ENCODE measurements around the gene ARHGAP27. TPM values are rescaled to one million over a fixed set of nuclear protein-coding genes. Genes with fewer than 3 reads are reported as not detected.
"Not testable (repeated sequence)": the region's sequence is repeated elsewhere in the genome, so short reads cannot be mapped to it uniquely, and the experiment has no call there.

ARHGAP27 gene
- total RNA-seq, 4 donors from 2014 or later, result 194 to 489 (median 294) TPM

- H3K4me3 ChIP-seq; H3K27me3 ChIP-seq; DNase-seq; intact Hi-C loops (cut with DNase I; ENCODE audit: low total_unique reads); H3K9me3 ChIP-seq; H3K36me3 ChIP-seq; H3K27ac ChIP-seq: not testable (repeated sequence)
- in situ Hi-C loops (cut with MboI; ENCODE audit: low pct_ligation_motif_present in 1 of 4, low pct_unique_long_range_greater_than_20kb in 1 of 4, low sequenced_read_pairs in 3 of 4), result loop anchor here in 1 of 4 donors (25.0 kb wide), 1 partner anchor 142 kb away; no protein-coding TSS in a partner anchor
- peaks cover 5 to 24% (median 12%) of the 10 kb centered on the region in 4 donors for H3K4me1 ChIP-seq
- WGBS, 2 donors (ENCODE audit: low coverage in 1 of 2), result 94% methylated on average over 19 of the region's 21 CpGs; no CpG with 5 or more reads in 1 of the 2 donors
These were observed 12.5 kb upstream of the ARHGAP27 start for GRCh38 chr17:45444856-45445820.

- H3K27me3 ChIP-seq; DNase-seq; H3K9me3 ChIP-seq; H3K36me3 ChIP-seq; H3K4me3 ChIP-seq; H3K27ac ChIP-seq; intact Hi-C loops (cut with DNase I; ENCODE audit: low total_unique reads): not testable (repeated sequence)
- in situ Hi-C loops (cut with MboI; ENCODE audit: low pct_ligation_motif_present in 1 of 4, low pct_unique_long_range_greater_than_20kb in 1 of 4, low sequenced_read_pairs in 3 of 4), result loop anchor here in 1 of 4 donors (25.0 kb wide), 1 partner anchor 143 kb away; no protein-coding TSS in a partner anchor
- 86% methylated on average over 10 of the region's 10 CpGs; no CpG with 5 or more reads in 1 of the 2 donors for WGBS, 2 donors (ENCODE audit: low coverage in 1 of 2)
- peaks cover 11 to 31% (median 15%) of the 10 kb centered on the region in 4 donors for H3K4me1 ChIP-seq
These were observed 11.6 kb upstream of the ARHGAP27 start for GRCh38 chr17:45444301-45444700.

GRCh38 chr17:45443371-45444260 lies 10.9 kb upstream of the ARHGAP27 start:
- in situ Hi-C loops (cut with MboI; ENCODE audit: low pct_ligation_motif_present in 1 of 4, low pct_unique_long_range_greater_than_20kb in 1 of 4, low sequenced_read_pairs in 3 of 4), result loop anchor here in 1 of 4 donors (25.0 kb wide), 1 partner anchor 144 kb away; no protein-coding TSS in a partner anchor
- intact Hi-C loops (cut with DNase I; ENCODE audit: low total_unique reads); H3K27ac ChIP-seq; H3K4me3 ChIP-seq; H3K9me3 ChIP-seq; DNase-seq; H3K36me3 ChIP-seq; H3K27me3 ChIP-seq: not testable (repeated sequence)
- WGBS, 2 donors (ENCODE audit: low coverage in 1 of 2), result 89% methylated on average over 8 of the region's 10 CpGs; no CpG with 5 or more reads in 1 of the 2 donors
- H3K4me1 ChIP-seq, result peaks cover 11 to 31% (median 15%) of the 10 kb centered on the region in 4 donors

- Histone ChIP-seq H3K27ac (peak overlapping the region in 2 of 4 donors; percentile 14 to 60), H3K4me1 (peaks cover 4 to 14% (median 11%) of the 10 kb centered on the region in 4 donors), H3K4me3 (no peak overlapping the region), H3K36me3 (peaks cover 0 to 14% (median 2%) of the 10 kb centered on the region in 4 donors), H3K9me3 (no peaks in the 10 kb centered on the region), H3K27me3 (no peaks in the 10 kb centered on the region)
- TF ChIP-seq POLR2AphosphoS5 (IDR thresholded peaks at IDR 0.05), result no peak
- no peak for TF ChIP-seq POLR2A (IDR thresholded peaks at IDR 0.05)
- TF ChIP-seq CTCF (IDR thresholded peaks at IDR 0.05), result no peak
- TF ChIP-seq EP300 (IDR thresholded peaks at IDR 0.05; ENCODE audit: low read depth), result no peak
- in situ Hi-C loops (cut with MboI; ENCODE audit: low pct_ligation_motif_present in 1 of 4, low pct_unique_long_range_greater_than_20kb in 1 of 4, low sequenced_read_pairs in 3 of 4) (loop anchor here in 1 of 4 donors (25.0 kb wide), 1 partner anchor 146 kb away; no protein-coding TSS in a partner anchor), intact Hi-C loops (cut with DNase I; ENCODE audit: low total_unique reads) (no loop called here)
- DNase-seq, result no peak
- WGBS, 2 donors (ENCODE audit: low coverage in 1 of 2), result 67 to 88% methylated on average over 3 to 14 of the region's 14 CpGs
These were observed 9.0 kb upstream of the ARHGAP27 start for GRCh38 chr17:45441526-45442310.
